ENCODE measurements around the gene SLC22A31. TPM values are rescaled to one million over a fixed set of nuclear protein-coding genes. Genes with fewer than 3 reads are reported as not detected.

Gene SLC22A31
- total and polyA plus RNA-seq, 2 experiments from 2014 or later = not detected

DNA sequence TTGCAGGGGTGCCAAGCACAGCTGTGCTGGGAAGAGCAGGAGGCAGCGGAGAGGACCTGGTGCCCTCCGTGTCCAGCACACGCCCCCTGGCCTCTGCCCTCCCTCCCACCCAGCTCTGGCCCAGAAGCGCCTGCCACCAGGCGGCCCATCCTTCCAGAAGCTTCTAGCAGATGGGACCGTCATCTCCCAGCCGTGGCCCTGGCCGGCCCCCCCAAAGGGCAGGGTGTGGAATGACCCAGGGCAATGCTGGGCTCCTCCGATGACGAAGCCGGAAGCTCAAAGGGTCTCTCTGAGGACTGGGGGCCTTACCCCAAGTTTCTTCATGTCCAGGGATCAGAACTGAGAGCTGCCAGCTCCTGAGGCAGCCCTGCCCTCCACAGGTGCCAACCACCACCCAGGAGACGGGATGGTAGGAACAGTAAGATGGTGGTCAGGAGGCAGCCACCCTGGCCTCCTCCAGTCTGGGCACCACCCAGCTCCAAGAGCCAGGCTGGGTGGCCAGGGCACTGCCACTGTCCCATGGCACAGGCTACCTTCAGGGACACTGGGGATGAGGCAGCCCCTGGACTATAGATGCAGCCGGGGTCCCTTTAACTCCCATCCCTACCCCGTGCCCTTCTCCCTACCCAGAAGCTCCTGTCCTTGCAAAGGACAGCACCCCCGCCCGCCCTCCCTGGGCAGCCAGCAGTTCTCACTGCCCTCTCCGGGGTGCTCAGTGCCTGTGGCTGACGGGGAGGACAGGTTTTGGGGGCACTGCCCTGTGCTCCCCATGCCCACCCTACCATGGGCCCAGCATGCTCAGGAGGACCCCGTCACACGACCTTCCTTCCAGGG lies 35.3 kb downstream of the SLC22A31 start:
- DNase-seq = no peak
- Histone ChIP-seq H3K4me2 (ENCODE audit: unreplicated experiment) (no peak overlapping the region), H2AFZ (no peak overlapping the region), H3K4me1 (ENCODE audit: insufficient read depth) (0 out of 2 replicates have a peak, but pooled peaks cover 3% of the 10 kb centered on the region), H3K9ac (no peak overlapping the region), H3K79me2 (ENCODE audit: insufficient read depth) (no peaks in the 10 kb centered on the region), H3K36me3 (ENCODE audit: low read depth) (no peaks in the 10 kb centered on the region), H3K27ac (no peak overlapping the region), H3K27me3 (replicated peaks; ENCODE audit: insufficient read depth) (no peaks in the 10 kb centered on the region), H3K9me3 (ENCODE audit: low read depth) (no peaks in the 10 kb centered on the region), H3K9me2 (ENCODE audit: insufficient read depth) (no peaks in the 10 kb centered on the region), H3K4me3 (no peak overlapping the region), H3F3A (ENCODE audit: insufficient read depth) (no peaks in the 10 kb centered on the region), H4K20me1 (ENCODE audit: insufficient read depth) (no peaks in the 10 kb centered on the region)
- TF ChIP-seq EZH2phosphoT487 (IDR thresholded peaks at IDR 0.05; ENCODE audit: insufficient read depth, low read depth) = no peak
- TF ChIP-seq EZH2 (IDR thresholded peaks at IDR 0.05; ENCODE audit: insufficient read depth, poor library complexity, severe bottlenecking) = no peak
- in situ Hi-C loops (cut with MboI) = no loop called here
- 87 to 92% methylated on average over 15 to 20 of the region's 20 CpGs for WGBS, 2 experiments (ENCODE audit: low coverage in 1 of 2, low lambda C conversion rate in 2 of 2, missing lambda C conversion rate in 2 of 2)

DNA sequence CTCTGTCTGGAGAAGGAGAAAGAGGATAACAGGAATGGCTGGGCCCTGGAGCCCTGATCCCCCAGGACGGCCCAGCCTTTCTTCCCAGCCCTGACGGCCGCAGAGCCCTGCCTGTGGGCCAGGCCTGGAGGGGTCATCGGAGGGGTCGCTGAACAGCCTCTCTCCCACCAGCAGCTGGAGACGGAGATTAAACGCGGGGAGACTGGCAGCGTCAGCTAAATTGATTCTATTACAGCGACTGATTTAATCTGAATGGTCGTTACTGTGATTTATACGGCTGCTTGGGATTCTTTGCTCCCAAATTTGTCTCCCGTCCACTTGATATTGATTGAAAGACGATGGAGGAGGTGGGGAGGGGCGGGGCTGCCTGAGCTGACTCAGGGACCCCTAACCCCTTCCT lies 35.9 kb downstream of the SLC22A31 start:
- Histone ChIP-seq H3K36me3 (ENCODE audit: low read depth) (no peaks in the 10 kb centered on the region), H3K4me3 (no peak overlapping the region), H3K27ac (no peak overlapping the region), H3K27me3 (replicated peaks; ENCODE audit: insufficient read depth) (no peaks in the 10 kb centered on the region), H3K4me2 (ENCODE audit: unreplicated experiment) (no peak overlapping the region), H3K9me2 (ENCODE audit: insufficient read depth) (no peaks in the 10 kb centered on the region), H4K20me1 (ENCODE audit: insufficient read depth) (no peaks in the 10 kb centered on the region), H3K9ac (no peak overlapping the region), H3K79me2 (ENCODE audit: insufficient read depth) (no peaks in the 10 kb centered on the region), H3K9me3 (ENCODE audit: low read depth) (no peaks in the 10 kb centered on the region), H3K4me1 (ENCODE audit: insufficient read depth) (0 out of 2 replicates have a peak, but pooled peaks cover 3% of the 10 kb centered on the region), H2AFZ (no peak overlapping the region), H3F3A (ENCODE audit: insufficient read depth) (no peaks in the 10 kb centered on the region)
- no peak for DNase-seq
- in situ Hi-C loops (cut with MboI) = no loop called here
- WGBS, 2 experiments (ENCODE audit: low coverage in 1 of 2, low lambda C conversion rate in 2 of 2, missing lambda C conversion rate in 2 of 2) = 61 to 63% methylated on average over 15 of the region's 15 CpGs
- TF ChIP-seq EZH2 (IDR thresholded peaks at IDR 0.05; ENCODE audit: insufficient read depth, poor library complexity, severe bottlenecking) (no peak), EZH2phosphoT487 (IDR thresholded peaks at IDR 0.05; ENCODE audit: insufficient read depth, low read depth) (no peak)

DNA sequence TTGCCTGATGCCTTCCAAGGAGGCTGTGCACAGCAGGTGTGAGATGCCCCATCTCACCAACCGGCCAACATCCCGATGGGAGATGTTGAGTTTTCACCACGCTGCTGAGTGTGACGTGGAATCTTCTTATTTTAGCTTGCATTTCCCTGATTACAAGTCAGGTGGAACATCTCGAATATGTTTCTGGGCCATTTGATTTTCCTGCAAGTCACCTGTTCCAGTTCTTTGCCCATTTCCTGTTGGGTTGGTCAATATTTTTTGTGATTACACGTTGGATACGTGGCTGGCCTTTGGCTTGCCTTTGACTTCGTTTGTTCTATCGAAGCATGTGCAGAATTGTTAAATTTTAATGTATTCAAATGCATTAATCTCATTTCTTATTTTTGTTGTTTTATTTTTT lies 37.0 kb downstream of the SLC22A31 start:
- H3K79me2 ChIP-seq (ENCODE audit: insufficient read depth) = no peaks in the 10 kb centered on the region
- TF ChIP-seq EZH2 (IDR thresholded peaks at IDR 0.05; ENCODE audit: insufficient read depth, poor library complexity, severe bottlenecking) (no peak), EZH2phosphoT487 (IDR thresholded peaks at IDR 0.05; ENCODE audit: insufficient read depth, low read depth) (no peak)

DNA sequence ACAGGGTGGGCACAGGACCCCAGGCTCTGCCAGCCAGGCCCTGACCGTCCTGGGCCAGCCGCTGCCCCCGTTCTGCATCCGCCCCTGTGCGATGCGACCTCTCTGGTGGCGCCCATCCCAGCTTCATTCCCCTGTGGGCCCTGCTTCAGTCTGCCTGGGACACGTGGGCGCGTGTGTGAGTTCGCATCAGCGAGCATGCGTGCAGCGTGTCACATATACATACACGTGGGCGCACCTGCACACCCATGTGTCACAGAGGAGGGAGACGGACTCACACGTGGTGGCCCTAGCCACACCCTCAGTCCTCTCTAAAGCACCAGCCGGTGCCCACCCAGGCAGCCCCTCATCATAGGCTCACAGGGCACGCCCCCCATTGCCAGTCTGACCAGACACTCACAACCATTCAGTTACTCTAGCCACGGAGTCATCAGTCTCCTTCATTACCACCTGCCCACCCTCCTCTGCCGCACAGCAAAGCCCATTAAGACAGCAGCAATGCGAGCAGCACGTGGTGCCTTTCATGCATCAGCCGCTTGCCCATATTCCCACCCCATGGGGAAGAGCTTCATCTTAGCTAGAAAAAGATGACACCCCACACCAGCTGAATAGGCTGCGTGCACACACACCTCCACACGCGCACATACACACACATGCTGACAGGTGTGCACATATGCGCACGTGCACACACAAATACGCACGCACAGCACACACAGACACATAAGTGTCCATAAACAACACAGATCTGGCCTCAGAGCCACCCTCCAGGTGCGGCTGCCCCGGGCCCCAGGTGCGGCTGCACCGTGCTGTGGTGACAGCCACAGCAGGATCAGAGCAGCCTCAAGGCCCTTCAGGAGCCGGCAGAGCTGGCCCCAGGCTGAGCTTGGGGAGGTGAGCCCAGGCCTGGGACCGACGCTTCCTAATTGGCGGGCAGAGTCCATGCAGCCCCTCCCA lies 38.3 kb downstream of the SLC22A31 start:
- Histone ChIP-seq H3K27me3 (replicated peaks; ENCODE audit: insufficient read depth) (no peaks in the 10 kb centered on the region), H3K27ac (no peak overlapping the region), H3K4me1 (ENCODE audit: insufficient read depth) (0 out of 2 replicates have a peak, but pooled peaks cover 1% of the 10 kb centered on the region), H3K9ac (no peak overlapping the region), H3K36me3 (ENCODE audit: low read depth) (no peaks in the 10 kb centered on the region), H3K9me2 (ENCODE audit: insufficient read depth) (no peaks in the 10 kb centered on the region), H3K4me2 (ENCODE audit: unreplicated experiment) (no peak overlapping the region), H2AFZ (no peak overlapping the region), H3K79me2 (ENCODE audit: insufficient read depth) (no peaks in the 10 kb centered on the region), H3K9me3 (ENCODE audit: low read depth) (no peaks in the 10 kb centered on the region), H3F3A (ENCODE audit: insufficient read depth) (peaks cover 15% of the 10 kb centered on the region), H4K20me1 (ENCODE audit: insufficient read depth) (no peaks in the 10 kb centered on the region), H3K4me3 (no peak overlapping the region)
- in situ Hi-C loops (cut with MboI) = no loop called here
- no peak for DNase-seq
- WGBS, 2 experiments (ENCODE audit: low coverage in 1 of 2, low lambda C conversion rate in 2 of 2, missing lambda C conversion rate in 2 of 2) = 78% methylated on average over 37 to 40 of the region's 40 CpGs
- TF ChIP-seq EZH2phosphoT487 (IDR thresholded peaks at IDR 0.05; ENCODE audit: insufficient read depth, low read depth) = no peak
- no peak for TF ChIP-seq EZH2 (IDR thresholded peaks at IDR 0.05; ENCODE audit: insufficient read depth, poor library complexity, severe bottlenecking)

More for the DNA sequence above, 37.0 kb downstream of the SLC22A31 start:
- no peak for DNase-seq
- Histone ChIP-seq H3K4me3 (no peak overlapping the region), H3K36me3 (ENCODE audit: low read depth) (no peaks in the 10 kb centered on the region), H3K4me2 (ENCODE audit: unreplicated experiment) (no peak overlapping the region), H2AFZ (no peak overlapping the region), H4K20me1 (ENCODE audit: insufficient read depth) (no peaks in the 10 kb centered on the region), H3K4me1 (ENCODE audit: insufficient read depth) (0 out of 2 replicates have a peak, but pooled peaks cover 3% of the 10 kb centered on the region), H3F3A (ENCODE audit: insufficient read depth) (peaks cover 5% of the 10 kb centered on the region), H3K27ac (no peak overlapping the region), H3K9me2 (ENCODE audit: insufficient read depth) (no peaks in the 10 kb centered on the region), H3K27me3 (replicated peaks; ENCODE audit: insufficient read depth) (no peaks in the 10 kb centered on the region), H3K9ac (no peak overlapping the region), H3K9me3 (ENCODE audit: low read depth) (no peaks in the 10 kb centered on the region)
- 86% methylated on average over 9 of the region's 9 CpGs for WGBS, 2 experiments (ENCODE audit: low coverage in 1 of 2, low lambda C conversion rate in 2 of 2, missing lambda C conversion rate in 2 of 2)
- in situ Hi-C loops (cut with MboI) = no loop called here

All from GM23248 (cell line).